Left ventricle myocardium inferior (tissue), 1 donor: ENCODE data around the gene RMI1. TPM values are rescaled to one million over a fixed set of nuclear protein-coding genes. Genes with fewer than 3 reads are reported as not detected.

ENCODE experiments used
- DNase-seq: peaks from one replicate; pipeline ENCODE4 v3.0.0-alpha.2; 2020
- H3K27ac ChIP-seq: fragments of 200-600 bp; replicated peaks from 2 replicates; pipeline ENCODE4 v1.8.0; 2021
- H3K27me3 ChIP-seq: fragments of 200-600 bp; 2 replicates; pipeline ENCODE4 v1.8.0; 2021; ENCODE audit warnings: low read depth
- H3K36me3 ChIP-seq: fragments of 200-600 bp; 2 replicates; pipeline ENCODE4 v1.8.0; 2021
- H3K4me1 ChIP-seq: fragments of 200-600 bp; 2 replicates; pipeline ENCODE4 v1.8.0; 2021
- H3K4me3 ChIP-seq: fragments of 200-600 bp; 2 replicates; pipeline ENCODE4 v1.8.0; 2021; ENCODE audit warnings: mild to moderate bottlenecking, moderate library complexity
- H3K9me3 ChIP-seq: fragments of 200-600 bp; replicated peaks from 2 replicates; pipeline ENCODE4 v1.8.0; 2021
- intact Hi-C: fragments of 100-400 bp; cut with micrococcal nuclease; formaldehyde crosslinking; loops from one replicate; pipeline ENCODE4 v1.11.0; 2022
- total RNA-seq: library from RNA; stranded (reverse); fragmentation: NEBNext Ultra II Directional; extraction: Animal tissue kit (Norgen Biotek cat#: 25700); gene quantifications from one replicate; pipeline ENCODE4 v1.2.1, GENCODE V29; 2021
- TF ChIP-seq, protein P1 (sequence below): fragments of 200-600 bp; IDR thresholded peaks from 2 replicates; pipeline ENCODE4 v1.8.0; 2021; ENCODE audit warnings: antibody characterized with exemption, mild to moderate bottlenecking, borderline replicate concordance
- donor health status: DM: no; HTN: yes; CAD: no; lungs with severe emphysema.

Gene RMI1
- total RNA-seq, 1 donor from 2014 or later, result 5.2 TPM

DNA sequence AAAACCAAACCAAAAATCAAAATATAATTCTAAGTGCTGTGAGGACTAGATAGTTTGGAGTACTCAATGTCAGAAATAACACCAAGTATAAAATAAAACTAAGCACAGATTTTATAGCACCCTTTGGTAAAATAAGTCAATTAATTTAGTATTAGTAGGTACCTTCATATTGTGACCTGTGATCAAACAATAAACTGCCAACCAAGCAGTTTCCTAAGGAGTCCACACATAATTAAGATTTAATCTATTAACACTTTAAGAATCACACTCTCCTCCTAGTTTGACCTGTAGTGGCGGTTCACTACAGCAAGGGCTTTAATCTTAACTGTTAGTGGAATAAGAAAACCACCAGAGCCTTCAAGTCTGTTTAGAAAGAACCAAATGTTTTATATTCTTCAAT, 3.4 kb upstream of the RMI1 start:
- H3K27me3 ChIP-seq, result no peaks in the 10 kb centered on the region
- H3K4me3 ChIP-seq, result peak overlapping the region; percentile 97
- intact Hi-C loops, result no loop called here
- peaks cover 88% of the 10 kb centered on the region for H3K4me1 ChIP-seq
- H3K36me3 ChIP-seq, result peaks cover 57% of the 10 kb centered on the region
- TF ChIP-seq, protein P1, sequence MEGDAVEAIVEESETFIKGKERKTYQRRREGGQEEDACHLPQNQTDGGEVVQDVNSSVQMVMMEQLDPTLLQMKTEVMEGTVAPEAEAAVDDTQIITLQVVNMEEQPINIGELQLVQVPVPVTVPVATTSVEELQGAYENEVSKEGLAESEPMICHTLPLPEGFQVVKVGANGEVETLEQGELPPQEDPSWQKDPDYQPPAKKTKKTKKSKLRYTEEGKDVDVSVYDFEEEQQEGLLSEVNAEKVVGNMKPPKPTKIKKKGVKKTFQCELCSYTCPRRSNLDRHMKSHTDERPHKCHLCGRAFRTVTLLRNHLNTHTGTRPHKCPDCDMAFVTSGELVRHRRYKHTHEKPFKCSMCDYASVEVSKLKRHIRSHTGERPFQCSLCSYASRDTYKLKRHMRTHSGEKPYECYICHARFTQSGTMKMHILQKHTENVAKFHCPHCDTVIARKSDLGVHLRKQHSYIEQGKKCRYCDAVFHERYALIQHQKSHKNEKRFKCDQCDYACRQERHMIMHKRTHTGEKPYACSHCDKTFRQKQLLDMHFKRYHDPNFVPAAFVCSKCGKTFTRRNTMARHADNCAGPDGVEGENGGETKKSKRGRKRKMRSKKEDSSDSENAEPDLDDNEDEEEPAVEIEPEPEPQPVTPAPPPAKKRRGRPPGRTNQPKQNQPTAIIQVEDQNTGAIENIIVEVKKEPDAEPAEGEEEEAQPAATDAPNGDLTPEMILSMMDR, result no peak
- no peak overlapping the region for H3K27ac ChIP-seq
- DNase-seq, result no peak
- H3K9me3 ChIP-seq, result no peaks in the 10 kb centered on the region

DNA sequence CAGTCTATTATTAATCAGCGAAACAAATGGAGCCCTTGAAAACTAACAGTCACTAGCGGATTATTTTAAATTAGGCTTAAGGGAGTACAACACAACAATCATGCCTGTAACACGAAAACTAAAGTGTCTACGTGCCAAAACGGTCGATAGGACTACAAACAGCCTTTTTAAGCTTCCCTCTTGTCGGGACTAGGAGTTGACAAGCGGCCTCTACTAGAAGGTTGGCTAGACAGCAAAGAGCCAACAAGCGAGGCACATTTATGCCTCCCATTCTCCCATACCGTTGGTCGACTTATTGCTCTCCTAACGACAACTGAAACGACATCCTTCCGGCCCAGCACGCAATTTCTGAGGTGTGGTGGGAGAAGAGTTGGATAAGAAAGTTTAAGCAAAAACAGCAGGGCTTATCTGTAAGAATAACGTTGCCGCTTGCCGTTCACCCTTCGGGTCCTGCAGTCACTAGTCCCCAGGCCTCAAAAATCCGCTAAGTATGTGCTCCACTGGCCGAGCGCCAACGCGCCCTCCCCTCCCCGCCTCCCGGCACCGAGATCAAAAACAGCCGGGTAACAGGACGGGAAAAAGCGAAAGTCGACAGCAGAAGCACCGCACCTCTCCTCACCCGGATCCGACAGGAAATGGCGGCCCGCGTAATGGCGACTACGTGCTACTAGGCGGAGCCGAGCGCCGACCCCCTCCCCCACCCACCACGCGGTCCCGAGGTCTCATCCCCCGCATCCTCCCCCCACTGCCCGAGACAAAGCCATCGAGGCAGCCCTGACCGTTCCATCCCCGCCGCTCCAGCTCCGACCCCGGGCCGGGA, 1.4 kb upstream of the RMI1 start:
- intact Hi-C loops, result no loop called here
- peak overlapping the region; percentile 97 for H3K4me3 ChIP-seq
- H3K27ac ChIP-seq, result peak overlapping the region; percentile 98
- no peaks in the 10 kb centered on the region for H3K9me3 ChIP-seq
- TF ChIP-seq, protein P1, result no peak
- H3K27me3 ChIP-seq, result no peaks in the 10 kb centered on the region
- H3K36me3 ChIP-seq, result peaks cover 37% of the 10 kb centered on the region
- peaks cover 85% of the 10 kb centered on the region for H3K4me1 ChIP-seq
- peak; percentile 86 for DNase-seq

DNA sequence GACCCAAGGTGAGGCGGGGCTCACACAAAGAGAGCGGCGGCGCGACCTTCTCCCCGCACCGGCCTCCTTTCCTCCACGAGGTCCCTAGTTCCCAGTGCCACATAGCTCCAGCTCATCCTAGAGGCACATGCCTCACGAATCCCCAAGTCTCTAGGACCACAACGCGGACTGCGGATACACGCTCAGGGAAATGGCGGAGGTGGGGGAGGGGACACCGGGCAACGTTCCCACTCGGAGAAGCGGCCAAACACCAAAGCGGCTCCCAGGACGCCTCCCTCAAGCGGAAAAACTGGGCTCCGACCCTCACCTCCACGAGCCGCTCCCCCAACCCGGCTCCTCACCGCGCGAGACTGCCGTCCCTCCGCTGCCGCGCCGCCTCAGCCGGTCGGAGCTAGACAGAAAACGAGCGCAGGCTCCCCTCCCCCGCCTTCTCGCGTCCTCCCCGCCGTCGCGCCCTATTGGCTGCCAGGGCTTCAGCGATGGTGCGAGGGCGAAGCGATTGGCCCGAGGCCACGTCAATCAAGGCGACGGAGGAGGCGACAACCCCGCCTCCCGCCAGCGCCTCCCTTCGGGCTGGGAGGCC, 702 bp upstream of the RMI1 start, which contains the start of gene HNRNPK:
TSS of gene HNRNPK (minus strand) at position 404 of the 583 bp plus-strand sequence. CDS start 1,963 bp downstream, outside the sequence.
- intact Hi-C loops, result no loop called here
- H3K27ac ChIP-seq, result peak within 1 kb of the TSS; percentile 98
- TF ChIP-seq, protein P1, result no peak
- H3K4me3 ChIP-seq, result peak within 1 kb of the TSS; percentile 97
- H3K27me3 ChIP-seq, result no peaks in the 10 kb centered on the region
- peak; percentile 100 for DNase-seq
- H3K36me3 ChIP-seq, result peaks cover 30% of the 10 kb centered on the region
- peaks cover 78% of the 10 kb centered on the region for H3K4me1 ChIP-seq
- no peaks in the 10 kb centered on the region for H3K9me3 ChIP-seq

DNA sequence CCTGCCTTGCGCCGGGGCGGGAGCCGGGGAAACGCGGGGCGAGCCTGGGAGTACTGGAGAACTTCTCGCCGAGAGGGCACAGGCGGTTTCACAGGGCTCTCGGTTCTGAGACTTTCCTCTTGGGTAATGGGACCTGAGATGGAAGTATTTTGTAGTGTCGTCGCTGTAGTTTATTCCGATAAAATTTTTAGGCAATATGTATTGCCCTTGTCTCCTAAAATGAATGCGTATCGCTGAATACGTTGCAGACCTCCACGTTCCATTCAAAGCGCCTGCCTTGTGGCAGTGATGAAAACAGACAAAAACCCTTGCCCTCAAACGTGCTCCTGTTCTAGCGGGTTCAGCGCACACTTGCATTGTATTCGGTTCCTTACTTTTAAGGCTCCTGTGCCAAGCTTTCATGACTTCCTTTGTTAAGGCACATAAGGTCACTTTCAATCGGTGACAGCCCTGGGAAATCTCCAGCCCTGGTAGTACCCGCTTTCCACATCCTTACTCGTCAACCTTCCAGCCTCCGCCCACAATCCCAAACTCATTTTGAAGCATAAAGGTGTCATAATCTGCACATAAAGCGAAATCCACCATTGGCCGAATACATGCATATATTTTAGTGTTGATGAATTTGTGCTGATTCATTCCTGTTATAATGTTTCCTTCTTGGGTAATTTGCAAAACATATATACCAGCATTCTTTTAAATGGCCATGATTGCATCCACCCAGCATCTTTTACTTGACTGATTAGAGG, 694 bp downstream of the RMI1 start:
- Histone ChIP-seq H3K9me3 (no peaks in the 10 kb centered on the region), H3K27me3 (no peaks in the 10 kb centered on the region), H3K4me3 (peak overlapping the region; percentile 97), H3K36me3 (peaks cover 16% of the 10 kb centered on the region), H3K4me1 (peaks cover 64% of the 10 kb centered on the region), H3K27ac (peak overlapping the region; percentile 98)
- intact Hi-C loops, result no loop called here
- TF ChIP-seq, protein P1, result no peak
- no peak for DNase-seq

DNA sequence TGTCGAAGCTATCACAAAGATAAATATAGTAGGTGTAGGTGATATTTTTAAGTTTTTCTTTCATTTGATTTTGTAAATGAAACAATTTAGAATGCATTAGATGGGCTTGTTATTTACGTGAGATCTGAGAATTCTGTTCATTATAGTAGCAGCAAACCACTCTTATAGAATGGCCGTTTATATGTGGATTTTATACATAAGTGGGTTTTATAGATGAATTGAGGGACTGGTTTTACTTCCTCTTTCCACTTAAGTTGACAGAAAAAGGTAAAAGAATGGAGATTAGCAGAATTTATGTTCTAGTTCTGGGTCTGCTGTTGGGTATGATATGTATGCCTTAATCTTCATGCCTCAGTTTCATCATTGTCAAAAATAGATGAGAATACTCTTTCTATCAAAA, 5.6 kb downstream of the RMI1 start:
- TF ChIP-seq, protein P1, result no peak
- no peak for DNase-seq
- no peak overlapping the region for H3K4me3 ChIP-seq
- peaks cover 7% of the 10 kb centered on the region for H3K36me3 ChIP-seq
- no peaks in the 10 kb centered on the region for H3K27me3 ChIP-seq
- peak overlapping the region; percentile 3 for H3K27ac ChIP-seq
- peaks cover 27% of the 10 kb centered on the region for H3K4me1 ChIP-seq
- no peaks in the 10 kb centered on the region for H3K9me3 ChIP-seq
- intact Hi-C loops, result no loop called here
